GM18517 (cell line): ENCODE results near the gene LRCH1.
"Not testable (repeated sequence)": the region's sequence is repeated elsewhere in the genome, so short reads cannot be mapped to it uniquely, and the experiment has no call there.

ENCODE experiments used
- ATAC-seq: cut with Tn5 transposase; IDR thresholded peaks from one replicate; pipeline ENCODE4 v1.9.1; 2021; ENCODE audit warnings: mild to moderate bottlenecking, moderate library complexity; ENCODE audit not compliant: unreplicated experiment

Gene LRCH1, protein sequence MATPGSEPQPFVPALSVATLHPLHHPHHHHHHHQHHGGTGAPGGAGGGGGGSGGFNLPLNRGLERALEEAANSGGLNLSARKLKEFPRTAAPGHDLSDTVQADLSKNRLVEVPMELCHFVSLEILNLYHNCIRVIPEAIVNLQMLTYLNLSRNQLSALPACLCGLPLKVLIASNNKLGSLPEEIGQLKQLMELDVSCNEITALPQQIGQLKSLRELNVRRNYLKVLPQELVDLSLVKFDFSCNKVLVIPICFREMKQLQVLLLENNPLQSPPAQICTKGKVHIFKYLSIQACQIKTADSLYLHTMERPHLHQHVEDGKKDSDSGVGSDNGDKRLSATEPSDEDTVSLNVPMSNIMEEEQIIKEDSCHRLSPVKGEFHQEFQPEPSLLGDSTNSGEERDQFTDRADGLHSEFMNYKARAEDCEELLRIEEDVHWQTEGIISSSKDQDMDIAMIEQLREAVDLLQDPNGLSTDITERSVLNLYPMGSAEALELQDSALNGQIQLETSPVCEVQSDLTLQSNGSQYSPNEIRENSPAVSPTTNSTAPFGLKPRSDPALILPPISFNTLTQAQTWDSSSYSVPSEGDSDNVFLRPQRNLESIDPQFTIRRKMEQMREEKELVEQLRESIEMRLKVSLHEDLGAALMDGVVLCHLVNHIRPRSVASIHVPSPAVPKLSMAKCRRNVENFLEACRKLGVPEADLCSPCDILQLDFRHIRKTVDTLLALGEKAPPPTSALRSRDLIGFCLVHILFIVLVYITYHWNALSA

GRCh38 chr13:46552889-46553520 is at the start of gene LRCH1:
Gene LRCH1, plus strand, starts transcription at chr13:46553170. Its CDS starts 227 bp downstream, at chr13:46553397.
- no peak for ATAC-seq

DNA sequence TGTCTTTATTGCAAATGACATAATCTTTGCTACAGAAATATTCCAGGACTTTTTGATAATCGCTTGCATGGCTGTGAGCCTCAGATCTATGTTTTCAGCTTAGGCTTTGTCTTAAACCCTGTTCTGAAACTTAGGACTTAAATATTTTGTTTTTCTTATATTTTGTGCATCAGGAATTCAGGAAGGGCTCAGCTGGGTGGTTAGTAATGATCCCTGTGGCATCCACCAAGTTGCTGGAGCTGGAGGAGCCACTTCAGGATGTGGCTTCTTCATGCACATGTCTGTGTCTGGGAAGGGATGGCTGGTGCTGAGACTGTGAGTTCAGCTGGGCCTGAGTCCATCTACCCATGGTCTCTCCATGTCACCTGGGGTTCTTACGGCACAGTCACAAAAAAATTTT is 48.9 kb upstream of the LRCH1 start:
- ATAC-seq, result no peak

- no peak for ATAC-seq
These were observed 45.0 kb upstream of the LRCH1 start for GRCh38 chr13:46507981-46508380.

- ATAC-seq, result no peak
These were observed 43.0 kb upstream of the LRCH1 start for GRCh38 chr13:46509981-46510380.

- ATAC-seq, result no peak
These were observed 37.2 kb upstream of the LRCH1 start for GRCh38 chr13:46515803-46516202.

- no peak for ATAC-seq
These were observed 36.2 kb upstream of the LRCH1 start for GRCh38 chr13:46516599-46517338.

GRCh38 chr13:46517748-46518147 is 35.2 kb upstream of the LRCH1 start:
- not testable (repeated sequence) for ATAC-seq

DNA sequence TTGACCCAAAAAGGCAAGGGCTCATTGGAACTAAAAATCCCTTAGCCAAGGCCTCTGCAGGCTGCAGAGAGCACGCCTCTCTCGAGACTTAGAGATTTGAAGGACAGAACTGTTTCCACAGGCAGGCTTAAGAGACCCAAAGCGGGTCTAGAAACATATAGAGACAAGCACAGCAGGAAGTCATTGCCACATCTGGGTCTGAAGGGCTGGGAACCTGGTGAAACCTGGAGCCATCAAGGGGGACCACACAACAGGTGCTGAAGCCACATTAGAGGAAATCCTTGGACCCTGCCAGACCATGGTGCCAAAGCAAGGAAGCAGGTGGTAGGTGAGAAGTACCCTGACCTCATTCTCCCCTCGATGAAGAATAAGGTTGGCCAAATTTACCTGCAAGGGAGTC is 33.8 kb upstream of the LRCH1 start:
- no peak for ATAC-seq

- no peak for ATAC-seq
These were observed 32.8 kb upstream of the LRCH1 start for GRCh38 chr13:46520166-46520565.

GRCh38 chr13:46521486-46521885 is 31.5 kb upstream of the LRCH1 start:
- no peak for ATAC-seq

DNA sequence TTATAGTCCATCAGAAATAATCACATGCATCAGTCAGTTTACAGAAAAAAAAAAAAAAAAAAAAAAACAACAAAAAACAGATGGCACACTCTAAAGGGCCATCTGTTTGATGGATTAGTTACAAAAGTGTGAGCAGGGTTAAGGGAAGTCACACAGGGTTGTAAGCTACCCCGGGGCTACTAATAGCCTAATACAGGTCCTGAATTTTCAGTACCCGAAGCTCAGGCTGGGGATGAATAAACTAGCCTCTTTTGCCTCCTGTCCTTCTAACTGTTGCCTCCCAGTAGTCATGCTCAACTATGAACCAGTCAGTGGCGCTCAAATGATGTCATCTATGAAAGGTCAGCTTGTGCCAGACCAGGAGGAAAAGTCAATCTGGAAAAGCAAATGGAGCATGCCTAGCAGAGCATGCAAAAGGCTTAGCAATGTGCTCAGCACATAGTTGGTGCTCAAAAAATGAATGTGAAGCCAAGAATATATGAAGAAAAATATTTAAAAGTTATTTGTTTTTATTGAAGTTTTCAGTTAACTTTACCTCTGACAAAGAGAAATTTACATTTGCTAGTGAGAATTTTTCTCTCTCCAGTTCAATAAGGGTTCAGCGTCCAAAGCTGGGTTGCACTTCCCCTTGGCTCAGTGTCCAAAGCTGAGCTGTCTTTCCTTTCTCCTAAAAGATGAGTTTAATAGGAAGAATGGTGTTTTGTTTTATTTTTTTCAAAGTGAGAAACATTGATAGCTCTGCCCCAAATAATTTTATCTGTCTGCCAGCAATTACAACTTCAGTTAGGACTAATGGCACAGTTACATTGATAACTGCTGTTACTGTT is 30.8 kb upstream of the LRCH1 start:
- ATAC-seq, result no peak

DNA sequence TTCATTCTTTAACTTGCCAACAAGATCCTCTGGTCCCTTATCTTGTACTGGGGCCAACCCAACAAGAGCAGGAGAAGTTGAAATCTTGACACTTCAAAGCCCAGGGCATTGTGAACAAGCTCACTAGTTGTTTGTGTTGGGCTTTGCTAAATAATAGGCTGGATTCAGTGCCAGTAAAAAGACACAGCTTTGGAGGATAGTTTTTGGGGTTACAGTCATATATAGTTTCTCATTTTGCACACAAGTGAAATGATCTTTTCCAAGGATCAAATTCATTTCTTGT is 30.3 kb upstream of the LRCH1 start:
- no peak for ATAC-seq

GRCh38 chr13:46523972-46524752 is 28.8 kb upstream of the LRCH1 start:
- no peak for ATAC-seq

DNA sequence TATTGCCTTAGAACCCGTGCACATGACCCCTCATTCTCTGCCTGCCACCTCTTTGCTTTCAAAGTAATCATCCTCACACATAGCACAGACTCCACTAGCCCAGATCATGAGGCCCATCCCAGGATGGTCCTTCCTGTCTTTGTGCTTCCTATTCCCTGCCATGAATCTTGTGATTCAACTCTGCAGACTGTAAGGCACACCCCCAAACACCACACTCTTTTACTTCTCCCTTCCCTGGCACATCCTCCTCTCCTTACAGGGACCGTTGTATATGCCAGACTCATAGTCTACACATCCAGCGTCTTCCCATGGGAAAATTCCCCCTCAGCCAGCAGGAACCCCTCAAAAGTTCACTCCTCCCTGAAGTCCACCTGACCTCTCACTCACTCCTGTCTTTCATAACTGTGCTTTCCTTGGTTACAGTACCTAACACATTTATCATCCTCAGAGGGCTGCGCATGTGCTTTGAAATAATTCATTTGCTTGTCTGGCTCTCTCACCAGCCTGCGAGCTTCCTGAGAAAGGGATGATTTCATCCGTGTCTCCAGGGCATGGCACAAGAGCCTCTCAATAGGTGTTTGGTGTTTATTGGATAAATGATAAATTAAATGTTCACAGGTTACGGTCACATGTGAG is 26.8 kb upstream of the LRCH1 start:
- ATAC-seq, result no peak

DNA sequence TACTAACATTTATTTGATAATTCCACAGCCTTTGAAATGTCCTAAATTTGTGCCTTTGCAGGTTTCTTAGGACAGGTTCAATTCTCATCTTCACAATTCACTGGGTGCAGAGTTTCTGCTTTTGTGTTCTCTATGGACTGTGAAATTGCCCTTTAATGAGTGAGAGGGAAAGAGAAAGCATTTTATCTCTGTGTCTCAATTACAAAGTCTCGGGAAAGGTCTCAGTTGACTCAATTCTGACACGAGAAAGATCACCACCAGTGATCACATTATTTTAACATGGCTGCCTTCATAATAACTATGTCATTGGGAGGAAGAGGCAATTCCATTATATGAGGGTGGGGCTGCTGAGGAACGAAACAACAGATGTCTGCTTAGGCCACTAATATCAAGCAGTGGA is 26.2 kb upstream of the LRCH1 start:
- ATAC-seq, result no peak

DNA sequence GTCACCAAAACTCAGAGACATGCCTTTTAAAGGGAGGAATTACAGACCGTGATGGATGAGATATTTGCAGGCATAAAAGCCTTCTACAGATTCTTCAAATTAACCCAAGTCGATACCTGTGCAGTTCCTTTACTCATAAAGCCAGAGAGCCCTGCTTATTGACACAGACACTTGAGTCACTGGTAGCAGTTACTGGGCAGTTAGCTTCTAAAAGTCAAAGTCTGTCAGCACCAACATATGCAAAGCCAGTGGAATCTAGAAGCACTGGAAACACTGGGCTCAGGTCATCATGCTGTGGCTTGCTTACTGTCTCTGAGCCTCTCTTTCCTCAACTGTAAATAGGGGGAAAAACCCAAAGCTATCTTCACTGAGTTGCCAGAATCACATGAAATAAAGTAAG is 25.7 kb upstream of the LRCH1 start:
- no peak for ATAC-seq

- ATAC-seq, result no peak
These were observed 23.6 kb upstream of the LRCH1 start for GRCh38 chr13:46529216-46529919.

DNA sequence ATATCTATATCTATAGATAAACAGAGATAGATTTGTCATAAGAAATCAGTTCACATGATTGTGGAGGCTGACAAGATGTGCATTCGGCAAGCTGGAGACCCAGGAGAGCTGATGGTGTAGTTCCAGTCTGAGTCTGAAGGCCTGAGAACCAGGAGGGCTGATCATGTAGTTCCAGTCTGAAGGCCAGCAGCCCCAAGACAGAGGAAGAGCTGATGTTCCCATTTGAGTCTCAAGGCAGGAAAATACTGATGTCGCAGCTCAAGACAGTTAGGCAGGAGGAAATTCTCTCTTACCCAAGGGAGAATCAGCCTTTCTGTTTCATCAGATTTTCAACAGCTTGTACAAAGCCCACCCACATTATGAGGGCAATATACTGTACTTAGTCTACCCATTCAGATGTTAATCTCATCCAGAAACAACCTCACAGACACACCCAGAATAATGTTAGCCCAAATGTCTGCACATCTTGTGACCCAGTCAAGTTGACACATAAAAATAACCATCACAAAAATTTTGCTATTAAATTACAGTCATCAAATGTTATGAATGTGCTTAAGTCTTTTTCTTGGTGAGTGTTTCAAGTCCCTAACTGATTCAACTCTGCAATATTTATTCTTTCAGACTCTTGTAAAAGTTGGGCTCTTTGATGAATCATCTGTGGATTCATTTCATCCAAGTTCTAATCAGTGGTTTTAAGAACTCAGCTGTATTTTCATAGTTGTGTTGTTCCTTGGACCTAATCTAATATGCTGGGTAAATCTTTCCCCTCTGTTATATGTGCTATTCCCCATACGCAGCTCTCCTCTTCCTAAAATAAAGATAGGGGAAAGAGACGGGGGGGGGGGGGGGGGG is 22.7 kb upstream of the LRCH1 start:
- ATAC-seq, result no peak
